Lower leg skin (tissue), 4 donors: ENCODE measurements around the gene ELAPOR2. TPM values are rescaled to one million over a fixed set of nuclear protein-coding genes. Genes with fewer than 3 reads are reported as not detected.
"Not testable (repeated sequence)": the region's sequence is repeated elsewhere in the genome, so short reads cannot be mapped to it uniquely, and the experiment has no call there.

ENCODE experiments used
- DNase-seq, 2 donors: peaks; one replicate each; pipeline ENCODE4 v3.0.0-alpha.2; 2019; ENCODE audit warnings: low spot score in 2 of 2
- H3K4me3 ChIP-seq: fragments of 200-600 bp; sonication (generic); 2 replicates; pipeline ENCODE4 v1.5.1; 2017; ENCODE audit warnings: mild to moderate bottlenecking, low read depth; ENCODE audit not compliant: poor library complexity, severe bottlenecking
- CTCF ChIP-seq, 3 donors: fragments of 450-650 bp; IDR thresholded peaks; one replicate each; pipeline ENCODE4 v1.5.1; 2016; ENCODE audit warnings: antibody characterized with exemption in 3 of 3, mild to moderate bottlenecking in 3 of 3, moderate library complexity in 2 of 3
- POLR2A ChIP-seq, 2 donors: fragments of 450-650 bp; IDR thresholded peaks; one replicate each; pipeline ENCODE4 v1.6.1; 2016 to 2017; ENCODE audit warnings: antibody characterized with exemption in 2 of 2, mild to moderate bottlenecking in 1 of 2, moderate library complexity in 1 of 2
- WGBS, 2 donors: methylation state at CpG; one replicate each; pipeline ENCODE4 v1.1.5; 2018; 5-methylcytosine and 5-hydroxymethylcytosine counted together
- intact Hi-C: fragments of 100-400 bp; cut with DNase I; formaldehyde crosslinking; loops from one replicate; pipeline ENCODE4 v1.15.0; 2023; ENCODE audit warnings: low total_unique reads
- total RNA-seq, 4 donors: library from RNA; depleted of rRNA; stranded (reverse); fragments of >200 nt; gene quantifications; one replicate each; pipeline ENCODE4 v1.1.0, GENCODE V29; 2016

Gene ELAPOR2
- total RNA-seq, 4 donors from 2014 or later: 2.4 to 11.0 (median 6.1) TPM

DNA sequence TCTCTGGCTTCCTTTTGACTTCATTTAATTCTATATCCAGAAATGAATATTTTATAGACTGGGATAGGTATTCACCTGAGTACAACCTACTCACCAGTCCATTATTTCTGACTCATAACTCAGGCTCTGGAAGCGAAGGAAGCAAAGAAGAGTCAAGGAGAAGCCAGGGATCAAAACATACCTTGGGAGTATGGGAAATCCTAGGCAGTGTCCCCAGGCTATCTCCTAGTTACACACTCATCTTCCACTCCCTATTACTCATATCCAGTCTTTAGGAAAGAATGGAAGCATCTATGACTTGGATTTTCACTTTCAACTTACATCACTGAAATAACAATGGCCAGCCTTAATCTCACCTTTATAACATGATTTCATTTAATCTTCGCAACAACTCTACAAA is 40.9 kb upstream of the ELAPOR2 start:
- intact Hi-C loops: no loop called here
- TF ChIP-seq POLR2A (IDR thresholded peaks at IDR 0.05): no peak
- no peak for TF ChIP-seq CTCF (IDR thresholded peaks at IDR 0.05)
- no peak for DNase-seq
- no peak overlapping the region for H3K4me3 ChIP-seq
- 75 to 89% methylated on average over 2 of the region's 2 CpGs for WGBS, 2 donors

DNA sequence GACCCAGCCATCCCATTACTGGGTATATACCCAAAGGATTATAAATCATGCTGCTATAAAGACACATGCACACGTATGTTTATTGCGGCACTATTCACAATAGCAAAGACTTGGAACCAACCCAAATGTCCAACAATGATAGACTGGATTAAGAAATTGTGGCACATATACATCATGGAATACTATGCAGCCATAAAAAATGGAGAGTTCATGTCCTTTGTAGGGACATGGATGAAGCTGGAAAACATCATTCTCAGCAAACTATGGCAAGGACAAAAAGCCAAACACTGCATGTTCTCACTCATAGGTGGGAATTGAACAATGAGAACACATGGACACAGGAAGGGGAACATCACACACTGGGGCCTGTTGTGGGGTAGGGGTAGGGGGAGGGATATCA is 37.9 kb upstream of the ELAPOR2 start:
- intact Hi-C loops, DNase-seq, H3K4me3 ChIP-seq: not testable (repeated sequence)
- WGBS, 2 donors: 90 to 93% methylated on average over 2 of the region's 2 CpGs

GRCh38 chr7:87094322-87094721 is 34.9 kb upstream of the ELAPOR2 start:
- TF ChIP-seq POLR2A (IDR thresholded peaks at IDR 0.05) (no peak), CTCF (IDR thresholded peaks at IDR 0.05) (no peak)
- intact Hi-C loops: no loop called here
- no peak for DNase-seq
- 81 to 82% methylated on average over 2 of the region's 2 CpGs for WGBS, 2 donors
- H3K4me3 ChIP-seq: no peak overlapping the region

DNA sequence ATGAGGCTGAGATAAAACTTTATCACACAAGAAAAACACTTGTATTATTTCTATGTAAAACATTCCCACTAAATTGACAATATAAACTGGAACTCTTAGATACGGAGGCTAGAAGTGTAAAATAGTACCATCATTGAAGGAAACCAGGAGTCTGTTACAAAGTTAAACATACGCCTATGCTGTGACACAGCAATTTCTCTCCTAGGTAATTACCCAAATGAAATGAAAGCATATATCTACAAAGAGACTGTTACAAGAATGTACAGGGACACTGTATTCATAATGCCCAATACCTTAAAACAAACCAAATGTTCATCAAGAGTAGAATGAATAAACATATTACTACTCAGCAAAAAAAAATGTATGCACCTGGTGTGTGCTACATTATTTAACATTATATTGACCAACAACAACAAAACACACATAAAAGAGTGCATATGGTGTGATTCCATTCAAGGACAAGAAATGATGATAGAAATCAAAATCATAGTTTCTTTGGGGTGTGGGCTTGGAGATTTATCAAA is 33.2 kb upstream of the ELAPOR2 start:
- WGBS, 2 donors: 80 to 84% methylated on average over 2 of the region's 2 CpGs
- no peak for TF ChIP-seq POLR2A (IDR thresholded peaks at IDR 0.05)
- TF ChIP-seq CTCF (IDR thresholded peaks at IDR 0.05): no peak
- no peak for DNase-seq
- intact Hi-C loops: no loop called here
- no peak overlapping the region for H3K4me3 ChIP-seq

DNA sequence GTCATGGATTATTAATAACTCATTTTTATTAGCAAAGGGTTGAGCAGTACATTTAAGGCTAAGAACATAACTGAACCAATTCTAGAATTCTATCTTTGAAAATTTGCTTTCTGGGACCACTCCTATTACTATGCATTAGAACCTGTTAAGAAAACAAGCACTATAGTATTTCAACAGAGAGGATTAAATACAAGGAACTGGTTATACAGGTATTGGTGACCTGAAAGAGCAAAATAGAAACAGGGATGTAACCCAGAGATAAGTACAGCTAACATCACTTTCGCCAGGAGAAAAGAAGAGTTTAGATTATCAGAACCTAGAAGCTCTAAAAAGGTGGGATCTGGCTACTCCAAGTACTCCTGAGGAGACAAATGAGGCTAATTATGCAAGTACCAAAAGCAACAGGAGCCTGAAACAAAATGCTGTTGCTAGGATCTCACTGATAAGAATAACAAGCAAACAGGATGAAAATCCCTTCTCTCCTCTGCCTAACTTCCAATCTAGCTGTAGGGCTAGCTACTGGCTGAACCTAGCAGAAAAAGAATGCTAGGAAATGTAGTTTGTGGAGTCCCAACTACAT is 32.1 kb upstream of the ELAPOR2 start:
- no peak for TF ChIP-seq CTCF (IDR thresholded peaks at IDR 0.05)
- no peak for TF ChIP-seq POLR2A (IDR thresholded peaks at IDR 0.05)
- WGBS, 2 donors: 63 to 81% methylated on average over 1 of the region's 1 CpG

DNA sequence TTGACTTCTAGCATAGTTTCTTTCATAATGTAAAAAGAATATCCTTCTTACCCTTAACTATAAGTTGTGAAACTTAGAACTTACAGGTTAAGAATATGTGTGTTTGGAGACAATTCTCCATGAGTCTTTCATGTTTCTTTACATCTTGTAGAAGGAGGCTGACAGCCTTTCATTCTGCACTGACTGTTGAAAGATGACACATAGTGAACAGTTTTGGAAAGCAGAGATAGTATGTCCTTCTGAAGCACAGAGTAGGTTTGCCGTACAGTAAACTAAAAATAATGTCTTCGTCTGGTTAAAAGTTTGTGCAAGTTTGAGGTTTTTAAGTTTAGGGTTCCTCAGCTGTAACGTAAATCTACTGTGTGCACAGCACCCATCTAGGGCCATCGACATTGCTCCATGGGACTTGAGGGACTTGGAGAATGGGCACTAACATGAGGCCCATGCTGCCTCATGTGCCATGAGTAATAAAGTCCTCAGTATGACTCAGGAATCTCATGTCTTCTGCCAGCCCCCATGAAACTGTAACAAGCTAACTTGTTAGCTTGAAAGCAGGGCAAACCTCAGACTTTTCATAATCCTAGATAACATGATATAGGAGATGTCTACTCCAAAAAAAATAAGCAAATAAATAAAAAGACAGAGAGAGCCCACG is 24.5 kb upstream of the ELAPOR2 start:
- H3K4me3 ChIP-seq: no peak overlapping the region
- no peak for DNase-seq
- WGBS, 2 donors: 94 to 96% methylated on average over 5 of the region's 5 CpGs
- intact Hi-C loops: no loop called here
- TF ChIP-seq CTCF (IDR thresholded peaks at IDR 0.05): no peak

More for the DNA sequence above, 32.1 kb upstream of the ELAPOR2 start:
- H3K4me3 ChIP-seq: no peak overlapping the region
- DNase-seq: no peak
- intact Hi-C loops: no loop called here
